Esophagus muscularis mucosa (tissue), 4 donors: ENCODE data around the gene TBC1D24. TPM values are rescaled to one million over a fixed set of nuclear protein-coding genes. Genes with fewer than 3 reads are reported as not detected.

Source experiments
- small RNA-seq, 3 donors: library from RNA; depleted of rRNA; stranded (forward); fragments of <200 nt; gene quantifications; one replicate each; pipeline ENCODE3, GENCODE V24; 2016
- total RNA-seq, 4 donors: library from RNA; depleted of rRNA; stranded (reverse); fragments of >200 nt; gene quantifications; one replicate each; pipeline versions ENCODE4 v1.1.0 to v1.2.1, GENCODE V29; 2016

TBC1D24 gene
- total RNA-seq, 4 donors from 2014 or later = 7.0 to 14.1 (median 11.5) TPM

Small RNA genes within 50 kb of the gene (small RNA-seq; reads per million reads assigned to genes)
- gene AC093525.1 = 0 reads per million in 3 donors
- gene MIR3178 = 0 to 0.19 (median 0) reads per million in 3 donors
- 0 reads per million in 3 donors for gene MIR6768

Other genes starting within 250 kb of the TBC1D24 start
- under 1 TPM; 0.50 to 0.86 (median 0.67) TPM for gene DNASE1L2, start 238.7 kb upstream of the TBC1D24 start, total RNA-seq
- gene ECI1, start 223.5 kb upstream of the TBC1D24 start, total RNA-seq = 100 to 1,000 TPM in 1 of 4 donors, 10 to 100 TPM in 3; 51.9 to 115 (median 86.6) TPM
- gene RNPS1, start 207.0 kb upstream of the TBC1D24 start, total RNA-seq = 100 to 1,000 TPM; 114 to 179 (median 151) TPM
- 10 to 100 TPM; 10.4 to 30.7 (median 18.1) TPM for gene ABCA3, start 134.4 kb upstream of the TBC1D24 start, total RNA-seq
- gene CCNF, start 45.7 kb upstream of the TBC1D24 start, total RNA-seq = 1 to 10 TPM in 3 of 4 donors, under 1 TPM in 1; 0.83 to 2.5 (median 1.5) TPM
- 1 to 10 TPM in 1 of 4 donors, not detected in 3; 1.5 TPM for gene TEDC2, start 15.0 kb upstream of the TBC1D24 start, total RNA-seq
- under 1 TPM in 3 of 4 donors, not detected in 1; 0.19 to 0.42 (median 0.29) TPM for gene NTN3, start 3.8 kb upstream of the TBC1D24 start, total RNA-seq
- gene ATP6V0C, start 38.8 kb downstream of the TBC1D24 start, total RNA-seq = 10 to 100 TPM; 42.8 to 85.0 (median 69.0) TPM
- gene AMDHD2, start 45.2 kb downstream of the TBC1D24 start, total RNA-seq = 10 to 100 TPM; 20.0 to 33.2 (median 26.4) TPM
- not detected for gene CEMP1, start 56.3 kb downstream of the TBC1D24 start, total RNA-seq
- gene PDPK1, start 62.9 kb downstream of the TBC1D24 start, total RNA-seq = 10 to 100 TPM; 28.3 to 45.7 (median 35.0) TPM
- gene KCTD5, start 207.4 kb downstream of the TBC1D24 start, total RNA-seq = 10 to 100 TPM in 3 of 4 donors, 1 to 10 TPM in 1; 9.1 to 22.1 (median 15.7) TPM
- gene PRSS27, start 245.1 kb downstream of the TBC1D24 start, total RNA-seq = 1 to 10 TPM in 3 of 4 donors, under 1 TPM in 1; 0.75 to 4.2 (median 2.2) TPM